ENCODE data around the gene SH3BP4. TPM values are rescaled to one million over a fixed set of nuclear protein-coding genes. Genes with fewer than 3 reads are reported as not detected.

Gene SH3BP4
- polyA plus RNA-seq, 1 donor (not counting 4 experiments of a cell fraction or from before 2014, with no cell fraction given), result 50.4 TPM

DNA sequence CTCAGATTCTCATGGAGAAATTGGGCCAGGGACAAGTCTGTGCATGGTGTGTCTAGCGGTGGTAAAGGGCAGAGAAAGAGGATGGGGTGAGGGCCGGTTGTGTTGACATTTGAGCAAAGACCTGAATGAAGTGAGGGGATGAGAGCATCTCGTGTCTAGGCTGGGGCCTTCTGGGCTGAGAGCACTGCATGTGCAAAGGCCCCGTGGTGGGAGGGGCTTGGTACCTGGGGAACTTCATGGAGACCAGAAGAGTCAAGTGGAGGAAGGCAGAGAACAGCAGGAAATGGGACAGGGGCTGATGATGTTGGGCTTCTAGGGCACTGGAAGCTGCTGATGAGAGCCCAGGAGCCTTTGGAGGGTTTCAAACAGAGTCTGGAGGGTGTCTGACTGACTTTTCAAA, 76.8 kb downstream of the SH3BP4 start:
- H3K36me3 ChIP-seq (ENCODE audit: control insufficient read depth in 2 of 2, extremely low read depth in 1 of 2, insufficient read depth in 2 of 2, low read length in 2 of 2), result peaks cover 5 to 13% of the 10 kb centered on the region in 2 experiments
- no peaks in the 10 kb centered on the region for H3K27me3 ChIP-seq (ENCODE audit: control insufficient read depth, extremely low read depth, insufficient read depth, low read length)
- peak overlapping the region; percentile 91 for H3K9ac ChIP-seq (ENCODE audit: control insufficient read depth, extremely low read depth, insufficient read depth, low read length)
- dilution Hi-C loops (cut with MboI; ENCODE audit: extremely low pct_ligation_motif_present, low sequenced_read_pairs), result no loop called here
- peak overlapping the region; percentile 98 for H3K4me2 ChIP-seq (ENCODE audit: control insufficient read depth, extremely low read depth, insufficient read depth, low read depth, low read length)
- FAIRE-seq (no peak), DNase-seq (ENCODE audit: low read depth, low spot score) (no peak)
- peak overlapping the region in 1 of 3 experiments; percentile 74 for H3K4me3 ChIP-seq (ENCODE audit: control insufficient read depth in 2 of 3, extremely low read depth in 1 of 3, insufficient read depth in 2 of 3, low read depth in 1 of 3, low read length in 3 of 3)
- H3K27ac ChIP-seq (ENCODE audit: control insufficient read depth, insufficient read depth, low read length), result peak overlapping the region; percentile 100
- H2AFZ ChIP-seq (ENCODE audit: control insufficient read depth, low read length), result no peak overlapping the region
- no peak for TF ChIP-seq EZH2 (IDR thresholded peaks at IDR 0.05; ENCODE audit: low read length)
- TF ChIP-seq, protein P1, sequence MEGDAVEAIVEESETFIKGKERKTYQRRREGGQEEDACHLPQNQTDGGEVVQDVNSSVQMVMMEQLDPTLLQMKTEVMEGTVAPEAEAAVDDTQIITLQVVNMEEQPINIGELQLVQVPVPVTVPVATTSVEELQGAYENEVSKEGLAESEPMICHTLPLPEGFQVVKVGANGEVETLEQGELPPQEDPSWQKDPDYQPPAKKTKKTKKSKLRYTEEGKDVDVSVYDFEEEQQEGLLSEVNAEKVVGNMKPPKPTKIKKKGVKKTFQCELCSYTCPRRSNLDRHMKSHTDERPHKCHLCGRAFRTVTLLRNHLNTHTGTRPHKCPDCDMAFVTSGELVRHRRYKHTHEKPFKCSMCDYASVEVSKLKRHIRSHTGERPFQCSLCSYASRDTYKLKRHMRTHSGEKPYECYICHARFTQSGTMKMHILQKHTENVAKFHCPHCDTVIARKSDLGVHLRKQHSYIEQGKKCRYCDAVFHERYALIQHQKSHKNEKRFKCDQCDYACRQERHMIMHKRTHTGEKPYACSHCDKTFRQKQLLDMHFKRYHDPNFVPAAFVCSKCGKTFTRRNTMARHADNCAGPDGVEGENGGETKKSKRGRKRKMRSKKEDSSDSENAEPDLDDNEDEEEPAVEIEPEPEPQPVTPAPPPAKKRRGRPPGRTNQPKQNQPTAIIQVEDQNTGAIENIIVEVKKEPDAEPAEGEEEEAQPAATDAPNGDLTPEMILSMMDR (optimal IDR thresholded peaks at IDR 0.05 in 1 of 3, IDR thresholded peaks at IDR 0.05 in 1 of 3, conservative IDR thresholded peaks at IDR 0.05 in 1 of 3; ENCODE audit: extremely low read depth in 1 of 3, insufficient read depth in 2 of 3, low read length in 3 of 3), result no peak
- H3K4me1 ChIP-seq (ENCODE audit: control insufficient read depth, extremely low read depth, insufficient read depth, low read length), result peaks cover 48% of the 10 kb centered on the region
- H3K9me1 ChIP-seq (ENCODE audit: control insufficient read depth, extremely low read depth, insufficient read depth, low read length), result peaks cover 13% of the 10 kb centered on the region
- H3K9me3 ChIP-seq (ENCODE audit: control insufficient read depth, low read depth, low read length), result no peaks in the 10 kb centered on the region
- no peaks in the 10 kb centered on the region for H4K20me1 ChIP-seq (ENCODE audit: control insufficient read depth, extremely low read depth, insufficient read depth, low read length)
- peaks cover 64% of the 10 kb centered on the region for H3K79me2 ChIP-seq (ENCODE audit: control insufficient read depth, insufficient read depth, low read length)

DNA sequence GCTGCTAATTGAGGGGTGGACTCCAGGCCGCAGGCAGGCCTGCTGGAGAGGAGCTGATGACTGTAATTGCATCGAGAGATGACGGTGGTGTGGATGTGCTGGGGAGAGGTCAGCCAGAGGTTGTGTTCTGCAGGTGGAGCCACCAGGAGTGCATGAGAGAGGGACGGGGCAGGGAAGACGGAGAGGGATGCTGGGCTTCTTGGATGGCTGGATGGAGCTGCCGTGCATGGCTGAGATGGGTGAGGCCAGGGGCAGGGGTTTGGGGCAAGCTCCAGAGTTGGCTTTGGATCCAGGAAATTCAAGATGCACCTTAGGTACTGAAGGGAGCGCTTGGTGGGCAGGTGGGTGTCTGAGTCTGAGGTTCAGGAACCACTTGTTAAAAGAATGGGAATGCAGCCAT, 77.2 kb downstream of the SH3BP4 start:
- Histone ChIP-seq H3K27me3 (ENCODE audit: control insufficient read depth, extremely low read depth, insufficient read depth, low read length) (no peaks in the 10 kb centered on the region), H3K27ac (ENCODE audit: control insufficient read depth, insufficient read depth, low read length) (no peak overlapping the region), H2AFZ (ENCODE audit: control insufficient read depth, low read length) (no peak overlapping the region), H4K20me1 (ENCODE audit: control insufficient read depth, extremely low read depth, insufficient read depth, low read length) (no peaks in the 10 kb centered on the region), H3K79me2 (ENCODE audit: control insufficient read depth, insufficient read depth, low read length) (peaks cover 62% of the 10 kb centered on the region), H3K4me3 (ENCODE audit: control insufficient read depth in 2 of 3, extremely low read depth in 1 of 3, insufficient read depth in 2 of 3, low read depth in 1 of 3, low read length in 3 of 3) (peak overlapping the region in 1 of 3 experiments; percentile 74), H3K9me3 (ENCODE audit: control insufficient read depth, low read depth, low read length) (no peaks in the 10 kb centered on the region), H3K36me3 (ENCODE audit: control insufficient read depth in 2 of 2, extremely low read depth in 1 of 2, insufficient read depth in 2 of 2, low read length in 2 of 2) (peaks cover 7 to 14% of the 10 kb centered on the region in 2 experiments), H3K4me1 (ENCODE audit: control insufficient read depth, extremely low read depth, insufficient read depth, low read length) (peaks cover 44% of the 10 kb centered on the region), H3K9me1 (ENCODE audit: control insufficient read depth, extremely low read depth, insufficient read depth, low read length) (peaks cover 13% of the 10 kb centered on the region), H3K4me2 (ENCODE audit: control insufficient read depth, extremely low read depth, insufficient read depth, low read depth, low read length) (peak overlapping the region; percentile 98), H3K9ac (ENCODE audit: control insufficient read depth, extremely low read depth, insufficient read depth, low read length) (no peak overlapping the region)
- dilution Hi-C loops (cut with MboI; ENCODE audit: extremely low pct_ligation_motif_present, low sequenced_read_pairs), result no loop called here
- TF ChIP-seq, protein P1 (optimal IDR thresholded peaks at IDR 0.05 in 1 of 3, IDR thresholded peaks at IDR 0.05 in 1 of 3, conservative IDR thresholded peaks at IDR 0.05 in 1 of 3; ENCODE audit: extremely low read depth in 1 of 3, insufficient read depth in 2 of 3, low read length in 3 of 3), result no peak
- DNase-seq (ENCODE audit: low read depth, low spot score) (no peak), FAIRE-seq (no peak)
